Testis (tissue), 3 donors: ENCODE data around the gene DENND6B. TPM values are rescaled to one million over a fixed set of nuclear protein-coding genes. Genes with fewer than 3 reads are reported as not detected.
A peak's percentile ranks its signal among the peaks of the same experiment; 100 is the strongest.

Source experiments
- DNase-seq: peaks from one replicate; pipeline ENCODE4 v3.0.0-alpha.2; 2019
- H3K27ac ChIP-seq, 2 donors: fragments of 200-600 bp; sonication (generic); one replicate each; pipeline ENCODE4 v1.5.1; 2019
- H3K27me3 ChIP-seq: fragments of 200-600 bp; sonication (generic); one replicate; pipeline ENCODE4 v1.5.1; 2019
- H3K36me3 ChIP-seq: fragments of 200-600 bp; sonication (generic); one replicate; pipeline ENCODE4 v1.5.1; 2017; ENCODE audit warnings: low read depth; ENCODE audit errors: missing control alignments
- H3K4me1 ChIP-seq: fragments of 200-600 bp; sonication (generic); one replicate; pipeline ENCODE4 v1.5.1; 2019
- H3K4me3 ChIP-seq, 2 donors: fragments of 200-600 bp; sonication (generic); one replicate each; pipeline ENCODE4 v1.5.1; 2017 to 2019
- H3K9me3 ChIP-seq: fragments of 200-600 bp; sonication (generic); one replicate; pipeline ENCODE4 v1.5.1; 2017
- POLR2A ChIP-seq: fragments of 450-650 bp; IDR thresholded peaks from one replicate; pipeline ENCODE4 v1.6.1; 2017; ENCODE audit warnings: antibody characterized with exemption, mild to moderate bottlenecking, moderate library complexity
- WGBS, 2 donors: methylation state at CpG; one replicate each; pipeline ENCODE4 v1.1.5; 2018; 5-methylcytosine and 5-hydroxymethylcytosine counted together
- intact Hi-C: fragments of 100-400 bp; cut with DNase I; formaldehyde crosslinking; loops from one replicate; pipeline ENCODE4 v1.15.1; 2023; ENCODE audit warnings: low total_unique reads
- polyA plus RNA-seq: library from polyadenylated mRNA; stranded (reverse); fragments of 350-450 nt; fragmentation: Illumina TruSeq; extraction: RNeasy Lipid Tissue Mini Kit (QIAGEN cat#74804); gene quantifications from one replicate; pipeline ENCODE4 v1.2.3, GENCODE V29; 2014; ENCODE audit warnings: low read depth, low replicate concordance; ENCODE audit not compliant: insufficient read depth
- total RNA-seq, 2 donors: library from RNA; depleted of rRNA; stranded (reverse); fragments of >200 nt; gene quantifications; one replicate each; pipeline ENCODE4 v1.2.3, GENCODE V29; 2016
- TF ChIP-seq, protein P1 (sequence below), 3 experiments: fragments of 450-650 bp in 2 of 3; fragments of 200-600 bp in 1 of 3; sonication (generic) in 1 of 3; IDR thresholded peaks; one replicate each; pipeline ENCODE4 v1.5.1; 2016 to 2019; ENCODE audit warnings: antibody characterized with exemption in 3 of 3, mild to moderate bottlenecking in 2 of 3, moderate library complexity in 1 of 3

The DENND6B gene
- total and polyA plus RNA-seq, 3 donors from 2014 or later = 17.1 to 22.0 (median 18.0) TPM

DNA sequence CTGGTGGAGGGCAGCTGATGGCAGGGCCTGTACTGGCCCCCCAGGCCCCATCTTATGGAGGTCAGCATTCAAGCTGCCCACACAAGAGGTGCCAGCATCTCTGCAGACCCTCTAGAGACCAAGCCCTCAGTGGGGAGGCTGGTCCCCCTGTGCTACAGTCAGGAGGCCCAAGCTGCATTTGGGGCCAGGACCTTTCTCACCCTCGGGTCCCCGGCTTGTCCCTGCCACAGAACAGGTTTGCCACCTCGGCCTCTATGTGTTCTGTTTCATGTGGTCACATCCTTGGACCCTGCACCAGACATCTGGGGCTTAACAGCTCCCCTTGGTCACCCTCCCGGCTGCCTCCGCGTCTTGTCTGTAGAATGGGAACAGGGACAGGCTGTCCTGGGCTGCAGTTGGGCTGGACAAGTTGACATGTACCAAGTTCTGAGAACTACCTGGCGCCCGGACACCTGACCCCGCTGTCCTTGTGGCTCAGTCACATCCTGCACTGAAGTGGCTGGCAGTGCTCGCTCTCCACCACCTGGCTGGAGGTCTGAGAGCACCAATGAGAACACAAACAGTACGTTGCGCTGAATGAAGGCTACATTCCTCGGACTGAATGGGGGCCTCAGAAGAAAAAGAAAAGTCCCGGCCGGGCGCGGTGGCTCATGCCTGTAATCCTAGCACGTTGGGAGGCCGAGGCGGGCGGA lies 16.6 kb downstream of the DENND6B start:
- H3K27ac ChIP-seq = no peak overlapping the region
- WGBS, 2 donors = 90 to 97% methylated on average over 21 of the region's 21 CpGs
- no peak for DNase-seq
- TF ChIP-seq, protein P1, sequence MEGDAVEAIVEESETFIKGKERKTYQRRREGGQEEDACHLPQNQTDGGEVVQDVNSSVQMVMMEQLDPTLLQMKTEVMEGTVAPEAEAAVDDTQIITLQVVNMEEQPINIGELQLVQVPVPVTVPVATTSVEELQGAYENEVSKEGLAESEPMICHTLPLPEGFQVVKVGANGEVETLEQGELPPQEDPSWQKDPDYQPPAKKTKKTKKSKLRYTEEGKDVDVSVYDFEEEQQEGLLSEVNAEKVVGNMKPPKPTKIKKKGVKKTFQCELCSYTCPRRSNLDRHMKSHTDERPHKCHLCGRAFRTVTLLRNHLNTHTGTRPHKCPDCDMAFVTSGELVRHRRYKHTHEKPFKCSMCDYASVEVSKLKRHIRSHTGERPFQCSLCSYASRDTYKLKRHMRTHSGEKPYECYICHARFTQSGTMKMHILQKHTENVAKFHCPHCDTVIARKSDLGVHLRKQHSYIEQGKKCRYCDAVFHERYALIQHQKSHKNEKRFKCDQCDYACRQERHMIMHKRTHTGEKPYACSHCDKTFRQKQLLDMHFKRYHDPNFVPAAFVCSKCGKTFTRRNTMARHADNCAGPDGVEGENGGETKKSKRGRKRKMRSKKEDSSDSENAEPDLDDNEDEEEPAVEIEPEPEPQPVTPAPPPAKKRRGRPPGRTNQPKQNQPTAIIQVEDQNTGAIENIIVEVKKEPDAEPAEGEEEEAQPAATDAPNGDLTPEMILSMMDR (IDR thresholded peaks at IDR 0.05) = no peak
- no peak overlapping the region for H3K4me3 ChIP-seq
- H3K4me1 ChIP-seq = peaks cover 23% of the 10 kb centered on the region
- no peaks in the 10 kb centered on the region for H3K36me3 ChIP-seq
- intact Hi-C loops = no loop called here
- H3K9me3 ChIP-seq = no peaks in the 10 kb centered on the region
- H3K27me3 ChIP-seq = no peaks in the 10 kb centered on the region

DNA sequence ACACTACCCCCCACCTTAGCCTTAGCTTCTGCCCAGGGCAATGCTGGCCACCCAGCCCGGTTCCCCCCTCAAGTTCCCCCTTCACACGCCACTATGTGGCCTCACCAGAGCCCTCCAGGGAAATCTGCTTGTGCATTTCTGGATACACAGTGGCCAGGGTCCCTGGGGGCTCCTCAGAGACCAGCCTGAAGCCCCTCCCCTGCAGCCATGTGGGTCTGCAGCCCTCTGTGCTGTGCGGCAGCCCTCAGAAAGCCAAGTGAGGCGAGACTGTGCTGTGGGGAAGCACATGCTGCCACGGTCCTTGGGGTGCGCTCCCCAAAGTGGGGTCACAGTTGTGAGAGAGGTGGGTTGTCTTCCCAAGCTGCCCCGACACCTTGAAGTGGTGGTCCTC lies 17.2 kb downstream of the DENND6B start:
- TF ChIP-seq, protein P1 (IDR thresholded peaks at IDR 0.05) = no peak
- TF ChIP-seq POLR2A = no peak
- DNase-seq = no peak
- no peaks in the 10 kb centered on the region for H3K9me3 ChIP-seq
- no peak overlapping the region for H3K4me3 ChIP-seq
- peaks cover 29% of the 10 kb centered on the region for H3K4me1 ChIP-seq
- peak overlapping the region; percentile 55 to 83 for H3K27ac ChIP-seq
- 85% methylated on average over 7 of the region's 7 CpGs; no CpG with 5 or more reads in 1 of the 2 donors for WGBS, 2 donors
- no peaks in the 10 kb centered on the region for H3K27me3 ChIP-seq
- H3K36me3 ChIP-seq = no peaks in the 10 kb centered on the region
- intact Hi-C loops = no loop called here

DNA sequence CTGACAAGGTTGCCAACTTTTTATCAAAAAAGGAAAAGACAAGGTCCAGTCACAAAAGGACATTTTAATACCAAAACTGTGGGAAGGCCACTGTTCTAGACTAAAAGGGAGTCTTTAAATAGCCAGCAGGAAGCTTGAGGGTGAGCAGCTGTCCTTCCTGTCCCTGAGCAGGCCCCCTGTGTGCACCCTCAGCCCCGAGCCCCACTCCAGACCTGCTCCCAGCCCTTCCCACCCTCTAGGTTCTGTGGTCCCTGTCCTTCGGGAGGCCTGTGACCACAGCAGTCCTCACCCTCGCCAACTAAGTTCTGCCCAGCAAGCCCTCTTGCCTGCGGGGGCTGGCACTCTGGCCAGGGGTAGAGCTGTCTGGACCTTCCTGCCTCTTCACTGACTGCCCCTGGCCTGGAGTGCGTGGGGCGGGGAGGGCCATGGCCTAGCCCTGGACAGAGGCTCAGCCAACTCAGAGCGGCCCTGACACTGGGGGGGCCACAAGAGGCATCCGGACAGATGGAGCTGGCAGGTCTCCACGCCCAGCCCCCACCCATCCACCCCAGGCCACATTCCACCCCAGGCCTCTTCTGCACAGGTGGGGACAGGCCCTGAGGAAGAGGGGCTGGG lies 17.7 kb downstream of the DENND6B start:
- H3K4me1 ChIP-seq = peaks cover 34% of the 10 kb centered on the region
- H3K9me3 ChIP-seq = no peaks in the 10 kb centered on the region
- TF ChIP-seq POLR2A = no peak
- TF ChIP-seq, protein P1 (IDR thresholded peaks at IDR 0.05) = no peak
- H3K36me3 ChIP-seq = no peaks in the 10 kb centered on the region
- H3K27me3 ChIP-seq = no peaks in the 10 kb centered on the region
- 33 to 67% methylated on average over 1 to 9 of the region's 9 CpGs for WGBS, 2 donors
- no peak for DNase-seq
- intact Hi-C loops = no loop called here
- H3K27ac ChIP-seq = peak overlapping the region; percentile 55 to 83
- H3K4me3 ChIP-seq = no peak overlapping the region

DNA sequence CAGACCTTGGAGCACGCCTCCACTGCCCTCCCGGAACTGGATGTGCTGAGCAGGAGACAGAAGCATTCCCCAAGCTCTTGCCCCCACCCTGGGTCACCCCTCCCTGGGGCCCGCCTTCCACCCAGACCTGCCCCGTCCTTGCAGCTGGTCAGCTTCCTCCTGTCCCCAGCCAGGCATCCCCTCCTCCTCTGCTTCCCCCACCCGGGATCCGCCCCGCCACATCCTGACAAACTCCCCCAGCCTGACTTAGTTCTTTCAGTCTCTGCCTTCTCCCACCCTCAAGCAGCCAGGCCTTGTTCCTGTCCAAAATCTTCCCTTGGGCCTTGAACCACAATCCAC lies 18.2 kb downstream of the DENND6B start:
- TF ChIP-seq, protein P1 (IDR thresholded peaks at IDR 0.05) = no peak
- no peak for TF ChIP-seq POLR2A
- peak; percentile 82 for DNase-seq
- no peaks in the 10 kb centered on the region for H3K36me3 ChIP-seq
- H3K4me1 ChIP-seq = peaks cover 39% of the 10 kb centered on the region
- WGBS, 2 donors = 23 to 34% methylated on average over 7 of the region's 7 CpGs
- no peaks in the 10 kb centered on the region for H3K9me3 ChIP-seq
- peak overlapping the region; percentile 50 to 83 for H3K27ac ChIP-seq
- H3K27me3 ChIP-seq = no peaks in the 10 kb centered on the region
- intact Hi-C loops = no loop called here
- H3K4me3 ChIP-seq = no peak overlapping the region
